ENCODE measurements around the gene POGK. TPM values are rescaled to one million over a fixed set of nuclear protein-coding genes. Genes with fewer than 3 reads are reported as not detected.

POGK gene
- polyA plus RNA-seq, 1 donor (not counting 4 experiments of a cell fraction or from before 2014, with no cell fraction given): 14.7 TPM

DNA sequence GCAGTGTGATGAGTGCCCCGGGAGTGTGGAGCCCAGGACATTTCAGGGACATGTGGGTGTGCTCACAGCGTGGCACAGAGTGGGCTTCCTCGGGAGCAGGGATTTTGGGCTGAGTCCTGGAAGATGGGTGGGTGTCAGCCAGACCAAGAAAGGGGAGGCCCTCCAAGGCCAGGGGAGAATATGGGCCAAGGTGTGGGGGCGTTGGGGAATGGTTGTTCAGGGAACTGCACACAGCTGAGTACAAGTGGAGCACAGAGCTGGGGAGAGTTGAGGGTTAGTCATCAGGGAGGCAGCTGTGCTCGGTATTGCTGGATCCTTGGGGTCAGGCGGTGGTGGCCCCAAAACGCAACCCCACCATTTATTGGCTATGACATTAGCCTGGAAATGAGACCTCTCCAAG, 5.5 kb downstream of the POGK start:
- no peak overlapping the region for H3K4me3 ChIP-seq (ENCODE audit: control insufficient read depth in 2 of 3, extremely low read depth in 1 of 3, insufficient read depth in 2 of 3, low read depth in 1 of 3, low read length in 3 of 3)
- TF ChIP-seq, protein P1, sequence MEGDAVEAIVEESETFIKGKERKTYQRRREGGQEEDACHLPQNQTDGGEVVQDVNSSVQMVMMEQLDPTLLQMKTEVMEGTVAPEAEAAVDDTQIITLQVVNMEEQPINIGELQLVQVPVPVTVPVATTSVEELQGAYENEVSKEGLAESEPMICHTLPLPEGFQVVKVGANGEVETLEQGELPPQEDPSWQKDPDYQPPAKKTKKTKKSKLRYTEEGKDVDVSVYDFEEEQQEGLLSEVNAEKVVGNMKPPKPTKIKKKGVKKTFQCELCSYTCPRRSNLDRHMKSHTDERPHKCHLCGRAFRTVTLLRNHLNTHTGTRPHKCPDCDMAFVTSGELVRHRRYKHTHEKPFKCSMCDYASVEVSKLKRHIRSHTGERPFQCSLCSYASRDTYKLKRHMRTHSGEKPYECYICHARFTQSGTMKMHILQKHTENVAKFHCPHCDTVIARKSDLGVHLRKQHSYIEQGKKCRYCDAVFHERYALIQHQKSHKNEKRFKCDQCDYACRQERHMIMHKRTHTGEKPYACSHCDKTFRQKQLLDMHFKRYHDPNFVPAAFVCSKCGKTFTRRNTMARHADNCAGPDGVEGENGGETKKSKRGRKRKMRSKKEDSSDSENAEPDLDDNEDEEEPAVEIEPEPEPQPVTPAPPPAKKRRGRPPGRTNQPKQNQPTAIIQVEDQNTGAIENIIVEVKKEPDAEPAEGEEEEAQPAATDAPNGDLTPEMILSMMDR (optimal IDR thresholded peaks at IDR 0.05 in 1 of 3, IDR thresholded peaks at IDR 0.05 in 1 of 3, conservative IDR thresholded peaks at IDR 0.05 in 1 of 3; ENCODE audit: extremely low read depth in 1 of 3, insufficient read depth in 2 of 3, low read length in 3 of 3): no peak
- TF ChIP-seq EZH2 (IDR thresholded peaks at IDR 0.05; ENCODE audit: low read length): no peak
- no peaks in the 10 kb centered on the region for H3K27me3 ChIP-seq (ENCODE audit: control insufficient read depth, extremely low read depth, insufficient read depth, low read length)
- H3K36me3 ChIP-seq (ENCODE audit: control insufficient read depth in 2 of 2, extremely low read depth in 1 of 2, insufficient read depth in 2 of 2, low read length in 2 of 2): peaks cover 57 to 68% of the 10 kb centered on the region in 2 experiments
- no peaks in the 10 kb centered on the region for H3K9me3 ChIP-seq (ENCODE audit: control insufficient read depth, low read depth, low read length)
- no peak overlapping the region for H3K4me2 ChIP-seq (ENCODE audit: control insufficient read depth, extremely low read depth, insufficient read depth, low read depth, low read length)
- dilution Hi-C loops (cut with MboI; ENCODE audit: extremely low pct_ligation_motif_present, low sequenced_read_pairs): no loop called here
- H4K20me1 ChIP-seq (ENCODE audit: control insufficient read depth, extremely low read depth, insufficient read depth, low read length): peaks cover 14% of the 10 kb centered on the region
- H3K9me1 ChIP-seq (ENCODE audit: control insufficient read depth, extremely low read depth, insufficient read depth, low read length): peaks cover 2% of the 10 kb centered on the region
- H3K9ac ChIP-seq (ENCODE audit: control insufficient read depth, extremely low read depth, insufficient read depth, low read length): no peak overlapping the region
- peaks cover 13% of the 10 kb centered on the region for H3K4me1 ChIP-seq (ENCODE audit: control insufficient read depth, extremely low read depth, insufficient read depth, low read length)
- H2AFZ ChIP-seq (ENCODE audit: control insufficient read depth, low read length): no peak overlapping the region
- peaks cover 69% of the 10 kb centered on the region for H3K79me2 ChIP-seq (ENCODE audit: control insufficient read depth, insufficient read depth, low read length)
- FAIRE-seq (no peak), DNase-seq (ENCODE audit: low read depth, low spot score) (no peak)
- H3K27ac ChIP-seq (ENCODE audit: control insufficient read depth, insufficient read depth, low read length): no peak overlapping the region

DNA sequence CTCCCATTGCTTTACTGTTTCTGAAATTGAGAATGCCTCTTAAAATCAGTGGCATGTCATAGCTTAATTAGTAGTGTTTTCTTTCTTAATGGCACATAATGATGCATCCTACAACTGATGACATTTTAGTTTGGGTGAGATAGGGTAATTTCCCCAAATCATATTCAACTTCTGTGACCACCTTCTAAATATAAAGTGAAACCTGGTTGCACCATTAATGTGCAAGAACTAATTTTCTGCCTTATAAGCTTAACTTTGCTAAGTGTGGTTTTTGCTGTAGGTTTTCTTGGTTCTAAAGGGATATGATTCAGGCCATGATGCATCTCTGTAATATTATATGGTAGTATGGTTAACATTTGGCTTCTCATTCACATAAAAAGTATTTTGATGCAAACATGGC, 8.9 kb downstream of the POGK start:
- no peaks in the 10 kb centered on the region for H3K4me1 ChIP-seq (ENCODE audit: control insufficient read depth, extremely low read depth, insufficient read depth, low read length)
- peaks cover 6% of the 10 kb centered on the region for H4K20me1 ChIP-seq (ENCODE audit: control insufficient read depth, extremely low read depth, insufficient read depth, low read length)
- no peak overlapping the region for H3K4me3 ChIP-seq (ENCODE audit: control insufficient read depth in 2 of 3, extremely low read depth in 1 of 3, insufficient read depth in 2 of 3, low read depth in 1 of 3, low read length in 3 of 3)
- TF ChIP-seq, protein P1 (optimal IDR thresholded peaks at IDR 0.05 in 1 of 3, IDR thresholded peaks at IDR 0.05 in 1 of 3, conservative IDR thresholded peaks at IDR 0.05 in 1 of 3; ENCODE audit: extremely low read depth in 1 of 3, insufficient read depth in 2 of 3, low read length in 3 of 3): no peak
- no peak for TF ChIP-seq EZH2 (IDR thresholded peaks at IDR 0.05; ENCODE audit: low read length)
- dilution Hi-C loops (cut with MboI; ENCODE audit: extremely low pct_ligation_motif_present, low sequenced_read_pairs): no loop called here
- H3K79me2 ChIP-seq (ENCODE audit: control insufficient read depth, insufficient read depth, low read length): peaks cover 49% of the 10 kb centered on the region
- H3K4me2 ChIP-seq (ENCODE audit: control insufficient read depth, extremely low read depth, insufficient read depth, low read depth, low read length): no peak overlapping the region
- H3K36me3 ChIP-seq (ENCODE audit: control insufficient read depth in 2 of 2, extremely low read depth in 1 of 2, insufficient read depth in 2 of 2, low read length in 2 of 2): peaks cover 61 to 72% of the 10 kb centered on the region in 2 experiments
- DNase-seq (ENCODE audit: low read depth, low spot score): no peak
- no peaks in the 10 kb centered on the region for H3K27me3 ChIP-seq (ENCODE audit: control insufficient read depth, extremely low read depth, insufficient read depth, low read length)
- FAIRE-seq: no peak
- H3K27ac ChIP-seq (ENCODE audit: control insufficient read depth, insufficient read depth, low read length): no peak overlapping the region
- no peaks in the 10 kb centered on the region for H3K9me3 ChIP-seq (ENCODE audit: control insufficient read depth, low read depth, low read length)
- no peak overlapping the region for H2AFZ ChIP-seq (ENCODE audit: control insufficient read depth, low read length)
- no peaks in the 10 kb centered on the region for H3K9me1 ChIP-seq (ENCODE audit: control insufficient read depth, extremely low read depth, insufficient read depth, low read length)
- no peak overlapping the region for H3K9ac ChIP-seq (ENCODE audit: control insufficient read depth, extremely low read depth, insufficient read depth, low read length)

Data from keratinocyte (primary cell).